IMR-90 (cell line): ENCODE data around the gene FANK1. TPM values are rescaled to one million over a fixed set of nuclear protein-coding genes. Genes with fewer than 3 reads are reported as not detected.

Experiments
- ATAC-seq: fragments of 200-7000 bp; cut with Tn5 transposase; 2 replicates; pipeline ENCODE4 v1.9.1; 2020; ENCODE audit warnings: low read depth, mild to moderate bottlenecking, moderate library complexity
- BruUV-seq: library from RNA; stranded (reverse); fragments of 400-500 nt; replicated peaks from 2 replicates; lab custom pipeline; 2021; lab: Mats Ljungman, UMichigan
- CTCF ChIA-PET: fragments of 300-600 bp; formaldehyde crosslinking; extraction: SDS; loops from one replicate; lab custom pipeline; 2021; ENCODE audit warnings: antibody characterized with exemption; lab: Yijun Ruan, JAX
- POLR2A ChIA-PET: fragments of 300-600 bp; sonication (Branson Sonifier 250); formaldehyde crosslinking; loops from one replicate; lab custom pipeline; 2022; ENCODE audit warnings: antibody characterized with exemption; ENCODE audit not compliant: unreplicated experiment; lab: Charles Lee
- DNase-seq: peaks from one replicate; pipeline ENCODE4 v3.0.0; 2013
- H2AFZ ChIP-seq: replicated peaks from 2 replicates; pipeline ENCODE3; 2013; ENCODE audit warnings: low read length, mild to moderate bottlenecking; ENCODE audit not compliant: poor library complexity
- H2AK5ac ChIP-seq: 2 replicates; pipeline ENCODE4 v1.6.1; 2013; ENCODE audit warnings: low read depth, low read length, inconsistent platforms
- H2AK9ac ChIP-seq: replicated peaks from 2 replicates; pipeline ENCODE3; 2013; ENCODE audit warnings: mild to moderate bottlenecking, low read depth, low read length, moderate library complexity; ENCODE audit not compliant: poor library complexity
- H2BK120ac ChIP-seq: 2 replicates; pipeline ENCODE4 v1.6.1; 2013; ENCODE audit warnings: low read depth, low read length, inconsistent platforms
- H2BK15ac ChIP-seq: 3 replicates; pipeline ENCODE4 v1.6.1; 2013; ENCODE audit warnings: low read depth, low read length, inconsistent platforms
- H2BK20ac ChIP-seq: 2 replicates; pipeline ENCODE4 v1.6.1; 2013; ENCODE audit warnings: low read depth, mild to moderate bottlenecking, inconsistent platforms, low read length, moderate library complexity
- H2BK5ac ChIP-seq: 2 replicates; pipeline ENCODE4 v1.6.1; 2013; ENCODE audit warnings: mild to moderate bottlenecking, low read depth, low read length, inconsistent platforms; ENCODE audit not compliant: poor library complexity, severe bottlenecking
- H3K14ac ChIP-seq: replicated peaks from 2 replicates; pipeline ENCODE4 v1.6.1; 2013; ENCODE audit warnings: low read depth, low read length, inconsistent platforms
- H3K18ac ChIP-seq: 2 replicates; pipeline ENCODE4 v1.6.1; 2013; ENCODE audit warnings: low read depth, low read length, control low read depth
- H3K23ac ChIP-seq: 2 replicates; pipeline ENCODE4 v1.6.1; 2013; ENCODE audit warnings: low read depth, low read length, inconsistent platforms
- H3K27ac ChIP-seq: 2 replicates; pipeline ENCODE4 v1.5.1; 2013; ENCODE audit warnings: mild to moderate bottlenecking, control low read depth, low read length; ENCODE audit not compliant: insufficient read depth
- H3K27me3 ChIP-seq: 2 replicates; pipeline ENCODE4 v1.6.1; 2013; ENCODE audit warnings: low read length; ENCODE audit not compliant: control insufficient read depth, insufficient read depth
- H3K36me3 ChIP-seq: 2 replicates; pipeline ENCODE4 v1.6.1; 2013; ENCODE audit warnings: low read length, mixed read lengths; ENCODE audit not compliant: control insufficient read depth, insufficient read depth
- H3K4ac ChIP-seq: 2 replicates; pipeline ENCODE4 v1.6.1; 2013; ENCODE audit warnings: low read depth, low read length, inconsistent platforms
- H3K4me1 ChIP-seq: 2 replicates; pipeline ENCODE4 v1.6.1; 2013; ENCODE audit warnings: low read length, mixed read lengths; ENCODE audit not compliant: control insufficient read depth, insufficient read depth
- H3K4me2 ChIP-seq: 2 replicates; pipeline ENCODE4 v1.6.1; 2013; ENCODE audit warnings: low read depth, mild to moderate bottlenecking, control low read depth, low read length, moderate library complexity
- H3K4me3 ChIP-seq: 2 replicates; pipeline ENCODE4 v1.5.1; 2013; ENCODE audit warnings: low read depth, mild to moderate bottlenecking, control low read depth, low read length, moderate library complexity; ENCODE audit not compliant: insufficient read depth
- H3K56ac ChIP-seq: 2 replicates; pipeline ENCODE4 v1.6.1; 2013; ENCODE audit warnings: low read length, inconsistent platforms; ENCODE audit not compliant: insufficient read depth; ENCODE audit errors: extremely low read depth
- H3K79me1 ChIP-seq, 2 experiments: 2 replicates each; pipeline ENCODE4 v1.6.1; 2013; ENCODE audit warnings: low read length in 2 of 2, inconsistent platforms in 1 of 2, low read depth in 1 of 2
- H3K9ac ChIP-seq: 2 replicates; pipeline ENCODE4 v1.6.1; 2013; ENCODE audit warnings: low read depth, low read length, control low read depth
- H3K9me1 ChIP-seq: 2 replicates; pipeline ENCODE4 v1.6.1; 2013; ENCODE audit warnings: low read length, inconsistent platforms; ENCODE audit not compliant: insufficient read depth
- H3K9me3 ChIP-seq: 2 replicates; pipeline ENCODE4 v1.6.1; 2013; ENCODE audit warnings: low read length; ENCODE audit not compliant: control insufficient read depth, insufficient read depth
- H4K20me1 ChIP-seq: 2 replicates; pipeline ENCODE4 v1.6.1; 2013; ENCODE audit warnings: low read length, inconsistent platforms; ENCODE audit not compliant: insufficient read depth
- H4K5ac ChIP-seq: 2 replicates; pipeline ENCODE4 v1.6.1; 2013; ENCODE audit warnings: mild to moderate bottlenecking, low read depth, low read length, control low read depth
- H4K8ac ChIP-seq, 2 experiments: 2 replicates each; pipeline ENCODE4 v1.6.1; 2013; ENCODE audit warnings: low read depth in 2 of 2, low read length in 2 of 2, control low read depth in 1 of 2, inconsistent platforms in 1 of 2
- H4K91ac ChIP-seq: 2 replicates; pipeline ENCODE4 v1.6.1; 2013; ENCODE audit warnings: low read depth, low read length, inconsistent platforms; ENCODE audit not compliant: insufficient read depth
- BHLHE40 ChIP-seq: fragments of 150-350 bp; IDR thresholded peaks from 2 replicates; pipeline ENCODE4 v1.6.1; 2016; ENCODE audit warnings: mild to moderate bottlenecking, low read depth, low read length
- CEBPB ChIP-seq: IDR thresholded peaks from 2 replicates; pipeline ENCODE4 v1.6.1; 2012; ENCODE audit warnings: low read depth, low read length, improper control_type of control experiment
- CHD1 ChIP-seq: IDR thresholded peaks from 2 replicates; pipeline ENCODE4 v1.6.1; 2012; ENCODE audit warnings: low read depth, low read length, improper control_type of control experiment
- CTCF ChIP-seq: conservative IDR thresholded peaks from 2 replicates; pipeline ENCODE4 v1.5.1; 2012; ENCODE audit warnings: mild to moderate bottlenecking, low read depth, low read length, improper control_type of control experiment
- FOS ChIP-seq: fragments of 150-350 bp; IDR thresholded peaks from 2 replicates; pipeline ENCODE4 v1.6.1; 2016; ENCODE audit warnings: low read depth, low read length
- MAFK ChIP-seq: IDR thresholded peaks from 2 replicates; pipeline ENCODE4 v1.6.1; 2012; ENCODE audit warnings: low read depth, low read length, improper control_type of control experiment
- MAZ ChIP-seq: IDR thresholded peaks from 2 replicates; pipeline ENCODE4 v1.6.1; 2012; ENCODE audit warnings: low read depth, mild to moderate bottlenecking, low read length, improper control_type of control experiment, moderate library complexity, borderline replicate concordance
- MXI1 ChIP-seq: IDR thresholded peaks from 2 replicates; pipeline ENCODE4 v1.6.1; 2012; ENCODE audit warnings: low read depth, mild to moderate bottlenecking, low read length, moderate library complexity, borderline replicate concordance
- NFE2L2 ChIP-seq: fragments of 150-350 bp; IDR thresholded peaks from 2 replicates; pipeline ENCODE4 v1.6.1; 2016; ENCODE audit warnings: low read depth, mild to moderate bottlenecking, low read length
- POLR2A ChIP-seq: IDR thresholded peaks from 2 replicates; pipeline ENCODE4 v1.6.1; 2012; ENCODE audit warnings: mild to moderate bottlenecking, low read depth, low read length
- RAD21 ChIP-seq: IDR thresholded peaks from 2 replicates; pipeline ENCODE4 v1.6.1; 2012; ENCODE audit warnings: low read length, improper control_type of control experiment
- RCOR1 ChIP-seq: IDR thresholded peaks from 2 replicates; pipeline ENCODE4 v1.6.1; 2012; ENCODE audit warnings: mild to moderate bottlenecking, low read length, improper control_type of control experiment; ENCODE audit not compliant: insufficient replicate concordance
- RFX5 ChIP-seq: IDR thresholded peaks from 2 replicates; pipeline ENCODE4 v1.8.0; 2012; ENCODE audit warnings: low read depth, mild to moderate bottlenecking, low read length, moderate library complexity
- SMC3 ChIP-seq: fragments of 150-350 bp; IDR thresholded peaks from 2 replicates; pipeline ENCODE4 v1.6.1; 2016; ENCODE audit warnings: low read depth, mild to moderate bottlenecking, antibody characterized with exemption, low read length, moderate library complexity
- WGBS, 2 experiments: methylation state at CpG; one replicate each; pipeline versions ENCODE4 v1.1.5 to v1.1.7; 2013; ENCODE audit warnings: missing lambda C conversion rate in 2 of 2; ENCODE audit not compliant: insufficient read length in 1 of 2; ENCODE audit errors: extremely low coverage in 2 of 2; 5-methylcytosine and 5-hydroxymethylcytosine counted together
- dilution Hi-C: fragments of 300-500 bp; cut with HindIII; formaldehyde crosslinking; loops from one replicate; pipeline ENCODE4 v1.14.3; 2018; ENCODE audit warnings: low sequenced_read_pairs; ENCODE audit not compliant: unreplicated experiment
- in situ Hi-C: fragments of 300-500 bp; cut with MboI; formaldehyde crosslinking; loops from 3 replicates; pipeline ENCODE4 v1.14.3; 2019; ENCODE audit warnings: low sequenced_read_pairs, inconsistent platforms, mixed read lengths
- intact Hi-C: fragments of 100-400 bp; cut with micrococcal nuclease; formaldehyde crosslinking; loops from 2 replicates; pipeline ENCODE4 v1.10.0; 2022
- polyA plus RNA-seq, 3 experiments: library from polyadenylated mRNA; depleted of rRNA; stranded (reverse); fragments of >200 nt; gene quantifications; 2 replicates each; pipeline ENCODE4 v1.2.3, GENCODE V29; 2012; ENCODE audit warnings: low replicate concordance in 1 of 3
- total RNA-seq: library from RNA; depleted of rRNA; stranded (reverse); fragments of >200 nt; gene quantifications from 2 replicates; pipeline ENCODE4 v1.2.3, GENCODE V29; 2012
- TF ChIP-seq, protein P1 (sequence below): fragments of 150-350 bp; IDR thresholded peaks from 2 replicates; pipeline ENCODE4 v1.6.1; 2016; ENCODE audit warnings: low read depth, mild to moderate bottlenecking, low read length, moderate library complexity, borderline replicate concordance
- TF ChIP-seq, protein P2 (sequence below): fragments of 150-350 bp; IDR thresholded peaks from 2 replicates; pipeline ENCODE4 v1.6.1; 2017; ENCODE audit warnings: mild to moderate bottlenecking, antibody characterized with exemption, low read length, low read depth

FANK1 gene
- total and polyA plus RNA-seq, 2 of the 4 experiments (the other 2 are of a cell fraction): 0.90 to 2.2 TPM

GRCh38 chr10:126052171-126052570 is 155.8 kb downstream of the FANK1 start:
- Histone ChIP-seq H3K9me1 (no peaks in the 10 kb centered on the region), H3K27me3 (peaks cover 22% of the 10 kb centered on the region), H4K91ac (no peak overlapping the region), H3K14ac (no peak overlapping the region), H3K27ac (no peak overlapping the region), H2BK15ac (no peak overlapping the region), H3K9ac (no peak overlapping the region), H2BK120ac (no peak overlapping the region), H2AK9ac (no peak overlapping the region), H3K18ac (no peak overlapping the region), H3K4ac (no peak overlapping the region), H4K8ac (no peak overlapping the region), H4K20me1 (no peaks in the 10 kb centered on the region), H3K56ac (no peak overlapping the region), H3K23ac (no peak overlapping the region), H3K9me3 (no peaks in the 10 kb centered on the region), H2BK20ac (no peak overlapping the region), H3K4me3 (no peak overlapping the region), H2AK5ac (no peak overlapping the region), H3K4me2 (no peak overlapping the region), H3K79me1 (no peaks in the 10 kb centered on the region), H3K4me1 (no peaks in the 10 kb centered on the region), H4K5ac (no peak overlapping the region), H2BK5ac (no peak overlapping the region), H3K36me3 (no peaks in the 10 kb centered on the region), H2AFZ (no peak overlapping the region)
- dilution Hi-C loops: no loop called here
- ATAC-seq: no peak
- in situ Hi-C loops: no loop called here
- TF ChIP-seq MAFK: no peak
- no peak for TF ChIP-seq RAD21
- TF ChIP-seq CTCF: no peak
- no peak for TF ChIP-seq RCOR1
- TF ChIP-seq MXI1: no peak
- no peak for TF ChIP-seq MAZ
- TF ChIP-seq RFX5: no peak
- no peak for TF ChIP-seq SMC3
- no peak for TF ChIP-seq NFE2L2
- TF ChIP-seq, protein P1, sequence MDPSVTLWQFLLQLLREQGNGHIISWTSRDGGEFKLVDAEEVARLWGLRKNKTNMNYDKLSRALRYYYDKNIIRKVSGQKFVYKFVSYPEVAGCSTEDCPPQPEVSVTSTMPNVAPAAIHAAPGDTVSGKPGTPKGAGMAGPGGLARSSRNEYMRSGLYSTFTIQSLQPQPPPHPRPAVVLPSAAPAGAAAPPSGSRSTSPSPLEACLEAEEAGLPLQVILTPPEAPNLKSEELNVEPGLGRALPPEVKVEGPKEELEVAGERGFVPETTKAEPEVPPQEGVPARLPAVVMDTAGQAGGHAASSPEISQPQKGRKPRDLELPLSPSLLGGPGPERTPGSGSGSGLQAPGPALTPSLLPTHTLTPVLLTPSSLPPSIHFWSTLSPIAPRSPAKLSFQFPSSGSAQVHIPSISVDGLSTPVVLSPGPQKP: no peak
- TF ChIP-seq, protein P2, sequence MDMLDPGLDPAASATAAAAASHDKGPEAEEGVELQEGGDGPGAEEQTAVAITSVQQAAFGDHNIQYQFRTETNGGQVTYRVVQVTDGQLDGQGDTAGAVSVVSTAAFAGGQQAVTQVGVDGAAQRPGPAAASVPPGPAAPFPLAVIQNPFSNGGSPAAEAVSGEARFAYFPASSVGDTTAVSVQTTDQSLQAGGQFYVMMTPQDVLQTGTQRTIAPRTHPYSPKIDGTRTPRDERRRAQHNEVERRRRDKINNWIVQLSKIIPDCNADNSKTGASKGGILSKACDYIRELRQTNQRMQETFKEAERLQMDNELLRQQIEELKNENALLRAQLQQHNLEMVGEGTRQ: no peak
- no peak for TF ChIP-seq CHD1
- TF ChIP-seq POLR2A: no peak
- no peak for TF ChIP-seq BHLHE40
- TF ChIP-seq CEBPB: no peak
- no peak for TF ChIP-seq FOS
- ChIA-PET POLR2A (no interaction called here), CTCF (no interaction called here)
- intact Hi-C loops: no loop called here
- BruUV-seq: no TSS peak
- no CpG with 5 or more reads among the region's 2 CpGs for WGBS, 2 experiments
- DNase-seq: no peak
